NT2/D1 (cell line): ENCODE results near the gene LTB4R.

Experiments
- SUZ12 ChIP-seq: IDR thresholded peaks from 2 replicates; pipeline ENCODE4 v1.6.1; 2011; ENCODE audit not compliant: insufficient read length, insufficient read depth; ENCODE audit errors: extremely low read depth
- YY1 ChIP-seq: IDR thresholded peaks from 2 replicates; pipeline ENCODE4 v1.6.1; 2011; ENCODE audit not compliant: insufficient read length, insufficient read depth
- ZNF274 ChIP-seq: IDR thresholded peaks from 2 replicates; pipeline ENCODE4 v1.6.1; 2011; ENCODE audit warnings: mild to moderate bottlenecking, low read depth, low read length

DNA sequence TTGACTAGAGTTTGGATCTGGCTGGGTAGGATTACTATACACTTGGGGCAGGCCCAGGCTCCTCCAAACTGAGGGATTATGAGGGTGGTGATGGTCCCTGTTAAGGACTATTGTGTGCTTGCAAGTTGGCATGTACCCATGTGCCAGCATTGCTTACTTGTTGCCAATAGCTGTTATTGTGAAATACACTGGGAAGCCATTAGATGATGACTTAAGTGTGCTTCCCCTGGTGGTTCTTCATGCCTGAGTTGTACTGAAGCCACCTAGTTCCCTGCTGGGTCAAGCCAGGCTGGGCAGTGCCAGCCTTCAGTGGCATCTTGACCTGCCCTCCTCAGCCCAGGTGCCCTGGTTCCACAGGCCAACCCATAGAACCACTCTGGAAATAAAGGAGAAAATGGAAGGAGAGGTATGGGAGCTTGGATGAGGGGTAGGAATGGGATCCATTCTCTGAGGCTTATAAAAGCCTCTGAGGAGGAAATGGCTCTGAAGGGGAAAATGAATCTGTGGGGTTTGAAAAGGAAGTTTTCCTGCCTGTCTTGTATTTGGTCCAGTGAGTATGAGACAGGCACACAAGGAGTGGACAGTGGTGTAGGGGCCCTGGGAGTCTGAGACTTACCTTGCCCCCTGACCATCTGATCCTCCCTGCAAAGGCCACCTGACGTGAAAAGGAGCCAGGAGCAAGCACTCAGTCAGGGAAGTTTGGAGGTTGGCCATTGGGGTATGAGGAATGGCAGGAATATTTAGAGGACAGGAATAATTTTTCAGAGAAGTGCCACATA lies 724 bp downstream of the LTB4R start:
- TF ChIP-seq SUZ12: no peak
- no peak for TF ChIP-seq YY1
- no peak for TF ChIP-seq ZNF274
